ENCODE results near the gene OR12D1. TPM values are rescaled to one million over a fixed set of nuclear protein-coding genes. Genes with fewer than 3 reads are reported as not detected.

The OR12D1 gene
- total RNA-seq (2014; rRNA removed; shearing (Covaris generic)) (not detected in 2 replicates), polyA plus RNA-seq (2016; fragmentation: Nextera tagmentation; extraction: Ambion mirVana) (not detected in 2 replicates)

GRCh38 chr6:29414588-29414987, at the start of gene OR12D1:
Gene OR12D1, plus strand, starts transcription at chr6:29414928.
- Histone ChIP-seq H3K79me2 (ENCODE audit: insufficient read depth) (no peaks in the 10 kb centered on the region), H3K9me2 (ENCODE audit: insufficient read depth) (no peaks in the 10 kb centered on the region), H3K4me1 (ENCODE audit: insufficient read depth) (no peaks in the 10 kb centered on the region), H3K27ac (no peak within 1 kb of the TSS), H3K9ac (no peak within 1 kb of the TSS), H3K36me3 (ENCODE audit: low read depth) (no peaks in the 10 kb centered on the region), H2AFZ (no peak within 1 kb of the TSS), H3K4me2 (ENCODE audit: unreplicated experiment) (no peak within 1 kb of the TSS), H3K9me3 (ENCODE audit: low read depth) (no peaks in the 10 kb centered on the region), H4K20me1 (ENCODE audit: insufficient read depth) (no peaks in the 10 kb centered on the region; the same call in 1 of the 2 replicates), H3K4me3 (no peak within 1 kb of the TSS), H3K27me3 (replicated peaks; ENCODE audit: insufficient read depth) (no peaks in the 10 kb centered on the region), H3F3A (ENCODE audit: insufficient read depth) (no peaks in the 10 kb centered on the region)
- no peak for TF ChIP-seq EZH2 (IDR thresholded peaks at IDR 0.05; ENCODE audit: insufficient read depth, poor library complexity, severe bottlenecking)
- TF ChIP-seq EZH2phosphoT487 (IDR thresholded peaks at IDR 0.05; ENCODE audit: insufficient read depth, low read depth): no peak
- in situ Hi-C loops (cut with MboI): no loop called here
- no peak for DNase-seq

- TF ChIP-seq EZH2phosphoT487 (IDR thresholded peaks at IDR 0.05; ENCODE audit: insufficient read depth, low read depth): no peak
- no peak for TF ChIP-seq EZH2 (IDR thresholded peaks at IDR 0.05; ENCODE audit: insufficient read depth, poor library complexity, severe bottlenecking)
- Histone ChIP-seq H3K9ac (no peak within 1 kb of the TSS), H3K9me2 (ENCODE audit: insufficient read depth) (no peaks in the 10 kb centered on the region), H4K20me1 (ENCODE audit: insufficient read depth) (no peaks in the 10 kb centered on the region), H3K79me2 (ENCODE audit: insufficient read depth) (no peaks in the 10 kb centered on the region), H3K27ac (no peak within 1 kb of the TSS), H3K27me3 (replicated peaks; ENCODE audit: insufficient read depth) (no peaks in the 10 kb centered on the region), H3F3A (ENCODE audit: insufficient read depth) (no peaks in the 10 kb centered on the region), H3K4me2 (ENCODE audit: unreplicated experiment) (no peak within 1 kb of the TSS), H2AFZ (no peak within 1 kb of the TSS), H3K4me3 (no peak within 1 kb of the TSS), H3K9me3 (ENCODE audit: low read depth) (no peaks in the 10 kb centered on the region), H3K36me3 (ENCODE audit: low read depth) (no peaks in the 10 kb centered on the region), H3K4me1 (ENCODE audit: insufficient read depth) (no peaks in the 10 kb centered on the region)
- WGBS, 2 experiments (ENCODE audit: low coverage in 1 of 2, low lambda C conversion rate in 2 of 2, missing lambda C conversion rate in 2 of 2): 26 to 38% methylated on average over 3 of the region's 3 CpGs
- in situ Hi-C loops (cut with MboI): no loop called here
- no peak for DNase-seq
Measured at GRCh38 chr6:29368765-29369164, 46.0 kb upstream of the OR12D1 start, which contains the start of gene OR5V1. Gene OR5V1, minus strand, starts transcription at chr6:29368865. Its CDS starts 12,670 bp downstream, at chr6:29356195.

GRCh38 chr6:29375191-29375590, 39.5 kb upstream of the OR12D1 start, which contains the start of gene OR12D3:
Gene OR12D3, minus strand, starts transcription at chr6:29375291. Its CDS starts 4 bp downstream, at chr6:29375287.
- Histone ChIP-seq H2AFZ (no peak within 1 kb of the TSS), H3K9me3 (ENCODE audit: low read depth) (no peaks in the 10 kb centered on the region), H3K27ac (no peak within 1 kb of the TSS), H3K4me3 (no peak within 1 kb of the TSS), H3K36me3 (ENCODE audit: low read depth) (no peaks in the 10 kb centered on the region), H3F3A (ENCODE audit: insufficient read depth) (no peaks in the 10 kb centered on the region), H3K4me2 (ENCODE audit: unreplicated experiment) (no peak within 1 kb of the TSS), H3K27me3 (replicated peaks; ENCODE audit: insufficient read depth) (no peaks in the 10 kb centered on the region), H3K9ac (no peak within 1 kb of the TSS), H3K9me2 (ENCODE audit: insufficient read depth) (no peaks in the 10 kb centered on the region), H3K4me1 (ENCODE audit: insufficient read depth) (no peaks in the 10 kb centered on the region), H3K79me2 (ENCODE audit: insufficient read depth) (no peaks in the 10 kb centered on the region), H4K20me1 (ENCODE audit: insufficient read depth) (no peaks in the 10 kb centered on the region)
- DNase-seq: no peak
- in situ Hi-C loops (cut with MboI): no loop called here
- WGBS, 2 experiments (ENCODE audit: low coverage in 1 of 2, low lambda C conversion rate in 2 of 2, missing lambda C conversion rate in 2 of 2): 49 to 56% methylated on average over 1 of the region's 1 CpG
- TF ChIP-seq EZH2phosphoT487 (IDR thresholded peaks at IDR 0.05; ENCODE audit: insufficient read depth, low read depth) (no peak), EZH2 (IDR thresholded peaks at IDR 0.05; ENCODE audit: insufficient read depth, poor library complexity, severe bottlenecking) (no peak)

- H4K20me1 ChIP-seq (ENCODE audit: insufficient read depth): no peaks in the 10 kb centered on the region
- peak; percentile 15 for DNase-seq
- no peaks in the 10 kb centered on the region for H3F3A ChIP-seq (ENCODE audit: insufficient read depth)
- TF ChIP-seq EZH2 (IDR thresholded peaks at IDR 0.05; ENCODE audit: insufficient read depth, poor library complexity, severe bottlenecking) (no peak), EZH2phosphoT487 (IDR thresholded peaks at IDR 0.05; ENCODE audit: insufficient read depth, low read depth) (no peak)
- in situ Hi-C loops (cut with MboI): no loop called here
- no peak overlapping the region for H3K9ac ChIP-seq
- no peaks in the 10 kb centered on the region for H3K9me3 ChIP-seq (ENCODE audit: low read depth)
- no peaks in the 10 kb centered on the region for H3K4me1 ChIP-seq (ENCODE audit: insufficient read depth)
- no peaks in the 10 kb centered on the region for H3K27me3 ChIP-seq (replicated peaks; ENCODE audit: insufficient read depth)
- no peaks in the 10 kb centered on the region for H3K36me3 ChIP-seq (ENCODE audit: low read depth)
- no peaks in the 10 kb centered on the region for H3K9me2 ChIP-seq (ENCODE audit: insufficient read depth)
- H3K4me3 ChIP-seq: no peak overlapping the region
- H3K27ac ChIP-seq: no peak overlapping the region
- H3K79me2 ChIP-seq (ENCODE audit: insufficient read depth): no peaks in the 10 kb centered on the region
- no peak overlapping the region for H3K4me2 ChIP-seq (ENCODE audit: unreplicated experiment)
- H2AFZ ChIP-seq: no peak overlapping the region
Measured at GRCh38 chr6:29376003-29376402, 38.7 kb upstream of the OR12D1 start.

- no peak overlapping the region for H3K27ac ChIP-seq
- H3K4me1 ChIP-seq (ENCODE audit: insufficient read depth): no peaks in the 10 kb centered on the region
- H3K27me3 ChIP-seq (replicated peaks; ENCODE audit: insufficient read depth): no peaks in the 10 kb centered on the region
- no peaks in the 10 kb centered on the region for H3F3A ChIP-seq (ENCODE audit: insufficient read depth)
- H3K4me3 ChIP-seq: no peak overlapping the region
- WGBS, 2 experiments (ENCODE audit: low coverage in 1 of 2, low lambda C conversion rate in 2 of 2, missing lambda C conversion rate in 2 of 2): 8 to 10% methylated on average over 4 of the region's 4 CpGs
- no peaks in the 10 kb centered on the region for H3K79me2 ChIP-seq (ENCODE audit: insufficient read depth)
- in situ Hi-C loops (cut with MboI): no loop called here
- H3K9me2 ChIP-seq (ENCODE audit: insufficient read depth): no peaks in the 10 kb centered on the region
- DNase-seq: no peak
- H3K9me3 ChIP-seq (ENCODE audit: low read depth): no peaks in the 10 kb centered on the region
- H3K4me2 ChIP-seq (ENCODE audit: unreplicated experiment): no peak overlapping the region
- no peak overlapping the region for H2AFZ ChIP-seq
- H3K36me3 ChIP-seq (ENCODE audit: low read depth): no peaks in the 10 kb centered on the region
- TF ChIP-seq EZH2 (IDR thresholded peaks at IDR 0.05; ENCODE audit: insufficient read depth, poor library complexity, severe bottlenecking): no peak
- no peak for TF ChIP-seq EZH2phosphoT487 (IDR thresholded peaks at IDR 0.05; ENCODE audit: insufficient read depth, low read depth)
- no peak overlapping the region for H3K9ac ChIP-seq
- no peaks in the 10 kb centered on the region for H4K20me1 ChIP-seq (ENCODE audit: insufficient read depth)
Measured at GRCh38 chr6:29388533-29388932, 26.2 kb upstream of the OR12D1 start.

Data from GM23248 (cell line).